Body of pancreas (tissue), 4 donors: Measurements from ENCODE around the gene LTA. TPM values are rescaled to one million over a fixed set of nuclear protein-coding genes. Genes with fewer than 3 reads are reported as not detected.

Experiments
- ATAC-seq: fragments of 150-250 bp; one replicate; pipeline ENCODE4 v1.9.1; 2016
- DNase-seq, 4 donors: peaks; one replicate each; pipeline ENCODE4 v3.0.0-alpha.2; 2019
- H3K27ac ChIP-seq, 4 donors: fragments of 200-600 bp; sonication (generic); 1 replicate in 3 of 4; 2 replicates in 1 of 4; pipeline versions ENCODE4 v1.5.1 to v1.6.1; 2016 to 2019; ENCODE audit warnings: mild to moderate bottlenecking in 1 of 4, mixed read lengths in 1 of 4, moderate library complexity in 1 of 4
- H3K27me3 ChIP-seq, 2 donors: fragments of 200-600 bp; sonication (generic); one replicate each; pipeline ENCODE4 v1.6.0; 2016; ENCODE audit warnings: mild to moderate bottlenecking in 1 of 2
- H3K36me3 ChIP-seq, 2 donors: fragments of 200-600 bp; sonication (generic); replicated peaks in 1 of 2; 2 replicates each; pipeline ENCODE4 v1.5.1; 2016; ENCODE audit warnings: low read depth in 2 of 2; ENCODE audit not compliant: insufficient read depth in 1 of 2
- H3K4me1 ChIP-seq: fragments of 200-600 bp; sonication (generic); one replicate; pipeline ENCODE4 v1.6.0; 2016
- H3K4me3 ChIP-seq, 2 donors: fragments of 200-600 bp; sonication (generic); 1 replicate in 1 of 2; 2 replicates in 1 of 2; pipeline ENCODE4 v1.5.1; 2016 to 2019
- H3K9me3 ChIP-seq, 3 donors: fragments of 200-600 bp; sonication (generic); 1 replicate in 2 of 3; 2 replicates in 1 of 3; pipeline ENCODE4 v1.5.1; 2016
- CTCF ChIP-seq, 7 experiments: fragments of 450-650 bp in 4 of 7; fragments of 200-600 bp in 3 of 7; sonication (generic) in 3 of 7; IDR thresholded peaks; one replicate each; pipeline ENCODE4 v1.5.1; 2016 to 2019; ENCODE audit warnings: antibody characterized with exemption in 7 of 7
- POLR2A ChIP-seq, 3 donors: fragments of 450-650 bp; IDR thresholded peaks; one replicate each; pipeline ENCODE4 v1.6.1; 2016; ENCODE audit warnings: antibody characterized with exemption in 3 of 3, mild to moderate bottlenecking in 2 of 3
- WGBS, 2 donors: methylation state at CpG; one replicate each; pipeline ENCODE4 v1.1.5; 2017; 5-methylcytosine and 5-hydroxymethylcytosine counted together
- intact Hi-C: fragments of 100-400 bp; cut with DNase I; formaldehyde crosslinking; loops from one replicate; pipeline ENCODE4 v1.15.1; 2023
- total RNA-seq, 2 donors: library from RNA; depleted of rRNA; stranded (reverse); fragments of >200 nt; gene quantifications; one replicate each; pipeline ENCODE4 v1.1.0, GENCODE V29; 2016

The LTA gene
- total RNA-seq, 2 donors from 2014 or later, result not detected

GRCh38 chr6:31558631-31559500 lies 13.2 kb upstream of the LTA start:
- peaks cover 10 to 11% of the 10 kb centered on the region in 2 donors for H3K36me3 ChIP-seq
- no peaks in the 10 kb centered on the region for H3K9me3 ChIP-seq
- intact Hi-C loops, result no loop called here
- H3K4me1 ChIP-seq, result peaks cover 7% of the 10 kb centered on the region
- DNase-seq (peak in 1 of 4 donors; percentile 65), ATAC-seq (no peak)
- no peak overlapping the region for H3K4me3 ChIP-seq
- WGBS, 2 donors, result 65 to 92% methylated on average over 14 of the region's 14 CpGs
- peak overlapping the region in 2 of 4 donors; percentile 21 to 53 for H3K27ac ChIP-seq
- H3K27me3 ChIP-seq, result no peaks in the 10 kb centered on the region
- TF ChIP-seq POLR2A (IDR thresholded peaks at IDR 0.05), result no peak
- no peak for TF ChIP-seq CTCF (IDR thresholded peaks at IDR 0.05)

GRCh38 chr6:31559606-31559957 lies 12.5 kb upstream of the LTA start:
- Histone ChIP-seq H3K27ac (peak overlapping the region in 2 of 4 donors; percentile 21 to 53), H3K9me3 (no peaks in the 10 kb centered on the region), H3K4me3 (no peak overlapping the region), H3K4me1 (peaks cover 7% of the 10 kb centered on the region), H3K36me3 (peaks cover 10 to 11% of the 10 kb centered on the region in 2 donors), H3K27me3 (no peaks in the 10 kb centered on the region)
- ATAC-seq (no peak), DNase-seq (no peak)
- 72 to 77% methylated on average over 4 of the region's 4 CpGs for WGBS, 2 donors
- TF ChIP-seq POLR2A (IDR thresholded peaks at IDR 0.05) (no peak), CTCF (IDR thresholded peaks at IDR 0.05) (no peak)
- intact Hi-C loops, result no loop called here

- Histone ChIP-seq H3K4me1 (peaks cover 7% of the 10 kb centered on the region), H3K27me3 (no peaks in the 10 kb centered on the region), H3K36me3 (peaks cover 10 to 11% of the 10 kb centered on the region in 2 donors), H3K27ac (peak overlapping the region in 2 of 4 donors; percentile 21 to 53), H3K9me3 (no peaks in the 10 kb centered on the region), H3K4me3 (no peak overlapping the region)
- intact Hi-C loops, result no loop called here
- DNase-seq (peak in 2 of 4 donors; percentile 25 to 69), ATAC-seq (peak; percentile 66)
- no peak for TF ChIP-seq CTCF (IDR thresholded peaks at IDR 0.05)
- no peak for TF ChIP-seq POLR2A (IDR thresholded peaks at IDR 0.05)
- 58 to 85% methylated on average over 7 of the region's 7 CpGs for WGBS, 2 donors
These were observed 12.0 kb upstream of the LTA start for GRCh38 chr6:31559958-31560696.

GRCh38 chr6:31560697-31561058 lies 11.4 kb upstream of the LTA start:
- H3K27me3 ChIP-seq, result no peaks in the 10 kb centered on the region
- peaks cover 10 to 11% of the 10 kb centered on the region in 2 donors for H3K36me3 ChIP-seq
- intact Hi-C loops, result no loop called here
- no peak for DNase-seq
- H3K9me3 ChIP-seq, result no peaks in the 10 kb centered on the region
- no peak for ATAC-seq
- H3K27ac ChIP-seq, result peak overlapping the region in 1 of 4 donors; percentile 53
- H3K4me1 ChIP-seq, result peaks cover 7% of the 10 kb centered on the region
- no peak overlapping the region for H3K4me3 ChIP-seq
- TF ChIP-seq POLR2A (IDR thresholded peaks at IDR 0.05) (peak in 1 of 3 donors; percentile 2), CTCF (IDR thresholded peaks at IDR 0.05) (no peak)
